Kidney (tissue), 14 donors: Measurements from ENCODE around the gene S100A4. TPM values are rescaled to one million over a fixed set of nuclear protein-coding genes. Genes with fewer than 3 reads are reported as not detected.

Experiments used
- DNase-seq, 5 donors: peaks; one replicate each; pipeline ENCODE4 v3.0.0-alpha.2; 2013 to 2020
- FAIRE-seq: peaks from 2 replicates; lab custom pipeline; 2012; peaks lifted over from hg19 to GRCh38; lab: Jason Lieb, UNC
- H3K27ac ChIP-seq, 2 donors: one replicate each; pipeline ENCODE4 v1.7.0; 2013; ENCODE audit warnings: low read depth in 2 of 2, low read length in 2 of 2, inconsistent platforms in 1 of 2
- H3K27me3 ChIP-seq: one replicate; pipeline ENCODE4 v1.7.1; 2013; ENCODE audit warnings: low read length, inconsistent platforms; ENCODE audit not compliant: control insufficient read depth, insufficient read depth
- H3K36me3 ChIP-seq, 3 donors: one replicate each; pipeline versions ENCODE4 v1.7.0 to v1.7.1; 2013; ENCODE audit warnings: low read length in 3 of 3, control low read depth in 1 of 3, inconsistent platforms in 1 of 3; ENCODE audit not compliant: insufficient read depth in 3 of 3, control insufficient read depth in 2 of 3
- H3K4me1 ChIP-seq, 3 donors: one replicate each; pipeline versions ENCODE4 v1.7.0 to v1.7.1; 2013; ENCODE audit warnings: low read length in 3 of 3, inconsistent platforms in 1 of 3, low read depth in 1 of 3; ENCODE audit not compliant: control insufficient read depth in 2 of 3, insufficient read depth in 2 of 3
- H3K4me3 ChIP-seq, 3 donors: one replicate each; pipeline versions ENCODE4 v1.7.0 to v1.8.1; 2013; ENCODE audit warnings: low read length in 3 of 3, control low read depth in 1 of 3, inconsistent platforms in 1 of 3
- H3K9ac ChIP-seq, 3 donors: one replicate each; pipeline versions ENCODE4 v1.7.0 to v1.7.1; 2013; ENCODE audit warnings: low read length in 3 of 3, control low read depth in 1 of 3, inconsistent platforms in 1 of 3
- H3K9me3 ChIP-seq, 3 donors: one replicate each; pipeline versions ENCODE4 v1.7.0 to v1.7.1; 2013; ENCODE audit warnings: low read length in 3 of 3, control low read depth in 1 of 3, inconsistent platforms in 1 of 3; ENCODE audit not compliant: control insufficient read depth in 2 of 3, insufficient read depth in 1 of 3
- intact Hi-C: fragments of 100-400 bp; cut with DNase I; formaldehyde crosslinking; loops from one replicate; pipeline ENCODE4 v1.11.1; 2022
- polyA plus RNA-seq: library from polyadenylated mRNA; stranded (reverse); fragments of 350-450 nt; fragmentation: Illumina TruSeq; extraction: RNeasy Lipid Tissue Mini Kit (QIAGEN cat#74804); gene quantifications from one replicate; pipeline ENCODE4 v1.2.3, GENCODE V29; 2014; ENCODE audit warnings: low read depth, low replicate concordance; ENCODE audit not compliant: insufficient read depth
- total RNA-seq: library from RNA; stranded (reverse); fragmentation: NEBNext Ultra II Directional; extraction: Animal tissue kit (Norgen Biotek cat#: 25700); gene quantifications from one replicate; pipeline ENCODE4 v1.2.1, GENCODE V29; 2021
- TF ChIP-seq, protein P1 (sequence below): IDR thresholded peaks from 3 replicates; pipeline ENCODE4 v1.5.1; 2012; ENCODE audit warnings: mild to moderate bottlenecking, moderate library complexity, borderline replicate concordance; ENCODE audit not compliant: insufficient read depth; ENCODE audit errors: extremely low read depth
- donor health status: control.
- donor health status: control.
- donor health status: control.
- donor health status: control.
- donor health status: control.
- donor health status: DM: yes; HTN: yes; CAD: no.
- donor health status: Normal renal cell carcinoma (clear cell type).

The S100A4 gene
- total and polyA plus RNA-seq, 2 donors from 2014 or later: 141 to 204 TPM

DNA sequence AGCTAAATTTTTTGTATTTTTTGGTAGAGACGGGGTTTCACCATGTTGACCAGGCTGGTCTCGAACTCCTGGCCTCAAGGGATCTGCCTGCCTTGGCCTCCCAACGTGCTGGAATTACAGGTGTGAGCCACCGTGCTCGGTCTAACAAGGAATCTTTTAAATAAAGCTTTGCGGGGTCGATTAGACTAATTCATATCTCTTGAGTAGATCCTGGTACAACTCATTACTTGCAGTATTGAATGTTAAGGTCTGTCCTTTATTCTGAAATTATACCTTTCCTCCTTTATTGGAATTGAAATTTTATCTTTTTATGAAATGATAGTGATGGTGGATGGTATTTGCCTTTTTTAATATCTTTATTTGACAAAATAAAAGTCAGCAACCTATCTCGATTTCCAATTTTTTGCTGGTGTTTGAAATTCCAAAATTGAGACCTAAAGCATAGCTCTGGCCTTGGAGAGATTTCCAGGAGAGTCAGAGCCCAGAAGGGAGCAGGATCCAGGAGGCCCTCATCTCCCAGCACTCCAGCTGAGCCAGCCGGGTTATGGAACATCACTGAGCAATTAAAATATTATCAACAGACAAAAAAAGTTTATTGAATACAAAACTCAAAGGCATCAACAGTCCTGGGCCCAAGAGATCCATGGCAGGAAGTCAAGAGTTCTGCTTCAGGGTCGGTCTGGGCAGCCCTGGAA lies 15.3 kb upstream of the S100A4 start:
- no peak overlapping the region for H3K9ac ChIP-seq
- FAIRE-seq (no peak), DNase-seq (peak in 1 of 5 donors; percentile 19)
- peaks cover 1 to 9% (median 6%) of the 10 kb centered on the region in 3 donors for H3K4me1 ChIP-seq
- TF ChIP-seq, protein P1, sequence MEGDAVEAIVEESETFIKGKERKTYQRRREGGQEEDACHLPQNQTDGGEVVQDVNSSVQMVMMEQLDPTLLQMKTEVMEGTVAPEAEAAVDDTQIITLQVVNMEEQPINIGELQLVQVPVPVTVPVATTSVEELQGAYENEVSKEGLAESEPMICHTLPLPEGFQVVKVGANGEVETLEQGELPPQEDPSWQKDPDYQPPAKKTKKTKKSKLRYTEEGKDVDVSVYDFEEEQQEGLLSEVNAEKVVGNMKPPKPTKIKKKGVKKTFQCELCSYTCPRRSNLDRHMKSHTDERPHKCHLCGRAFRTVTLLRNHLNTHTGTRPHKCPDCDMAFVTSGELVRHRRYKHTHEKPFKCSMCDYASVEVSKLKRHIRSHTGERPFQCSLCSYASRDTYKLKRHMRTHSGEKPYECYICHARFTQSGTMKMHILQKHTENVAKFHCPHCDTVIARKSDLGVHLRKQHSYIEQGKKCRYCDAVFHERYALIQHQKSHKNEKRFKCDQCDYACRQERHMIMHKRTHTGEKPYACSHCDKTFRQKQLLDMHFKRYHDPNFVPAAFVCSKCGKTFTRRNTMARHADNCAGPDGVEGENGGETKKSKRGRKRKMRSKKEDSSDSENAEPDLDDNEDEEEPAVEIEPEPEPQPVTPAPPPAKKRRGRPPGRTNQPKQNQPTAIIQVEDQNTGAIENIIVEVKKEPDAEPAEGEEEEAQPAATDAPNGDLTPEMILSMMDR: no peak
- no peaks in the 10 kb centered on the region for H3K27me3 ChIP-seq
- H3K4me3 ChIP-seq: no peak overlapping the region
- no peak overlapping the region for H3K27ac ChIP-seq
- no peaks in the 10 kb centered on the region for H3K9me3 ChIP-seq
- H3K36me3 ChIP-seq: no peaks in the 10 kb centered on the region
- intact Hi-C loops: no loop called here

DNA sequence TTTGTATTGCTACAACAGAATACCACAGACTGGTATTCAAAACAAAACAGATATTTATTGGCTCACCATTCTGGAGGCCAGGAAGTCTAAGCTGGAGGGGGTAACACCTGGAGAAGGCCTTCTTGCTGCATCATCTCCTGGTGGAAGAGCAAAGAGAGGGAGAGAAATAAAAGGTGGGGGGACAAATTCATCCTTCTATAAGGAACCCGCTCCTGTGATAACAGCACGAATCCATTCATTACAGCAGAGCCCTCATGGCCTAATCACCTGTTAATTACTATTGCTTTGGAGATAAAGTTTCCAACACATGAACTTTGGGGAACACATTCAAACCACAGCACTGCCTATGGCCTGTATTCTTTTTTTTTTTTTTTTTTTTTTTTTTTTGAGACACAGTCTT lies 14.6 kb upstream of the S100A4 start:
- Histone ChIP-seq H3K9ac (no peak overlapping the region), H3K4me3 (no peak overlapping the region), H3K27me3 (no peaks in the 10 kb centered on the region), H3K27ac (no peak overlapping the region), H3K4me1 (peaks cover 0 to 4% (median under 1%) of the 10 kb centered on the region in 3 donors), H3K9me3 (no peaks in the 10 kb centered on the region), H3K36me3 (no peaks in the 10 kb centered on the region)
- FAIRE-seq: no peak
- TF ChIP-seq, protein P1: no peak
- intact Hi-C loops: no loop called here
- no peak for DNase-seq

DNA sequence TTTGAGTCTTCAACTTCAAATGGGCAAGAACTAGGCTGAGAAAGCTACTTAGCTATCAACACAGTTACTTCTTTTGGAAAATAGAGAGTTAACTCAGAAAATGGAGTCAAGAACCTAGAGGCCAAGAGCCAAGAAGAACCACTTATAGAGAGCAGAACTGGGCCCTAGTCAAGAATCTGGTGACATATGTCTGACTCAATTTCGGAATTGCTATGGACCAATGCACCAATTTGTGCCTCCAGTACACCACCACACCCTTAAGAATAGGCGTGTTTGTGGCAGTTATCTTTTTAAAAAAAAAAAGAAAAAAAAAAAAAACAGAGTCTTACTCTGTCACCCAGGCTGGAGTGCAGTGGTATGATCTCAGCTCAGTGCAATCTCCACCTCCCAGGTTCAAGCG lies 12.3 kb upstream of the S100A4 start:
- TF ChIP-seq, protein P1: no peak
- DNase-seq: no peak
- Histone ChIP-seq H3K4me3 (no peak overlapping the region), H3K36me3 (no peaks in the 10 kb centered on the region), H3K9ac (no peak overlapping the region), H3K4me1 (peaks cover 0 to 17% (median 9%) of the 10 kb centered on the region in 3 donors), H3K27ac (no peak overlapping the region), H3K9me3 (no peaks in the 10 kb centered on the region), H3K27me3 (no peaks in the 10 kb centered on the region)
- FAIRE-seq: no peak
- intact Hi-C loops: no loop called here

DNA sequence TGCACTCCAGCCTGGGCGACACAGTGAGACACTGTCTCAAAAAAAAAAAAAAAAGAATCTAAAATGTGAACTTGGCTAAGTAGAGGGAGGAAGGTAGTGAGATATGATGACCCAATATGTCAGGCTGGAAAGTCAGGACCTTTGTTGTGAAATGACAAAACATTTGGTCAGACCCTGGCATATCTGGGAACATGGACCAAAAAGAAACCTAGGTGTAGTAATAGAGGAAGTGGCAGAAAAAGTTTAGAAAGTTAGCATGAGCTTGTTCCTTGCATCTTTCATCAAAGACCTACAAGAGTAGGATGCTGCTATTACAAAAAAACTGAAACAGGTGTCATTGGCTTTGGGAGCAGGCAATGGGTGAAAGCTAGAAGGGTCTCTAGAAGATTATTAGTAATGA lies 10.7 kb upstream of the S100A4 start:
- no peaks in the 10 kb centered on the region for H3K9me3 ChIP-seq
- TF ChIP-seq, protein P1: no peak
- no peak overlapping the region for H3K9ac ChIP-seq
- DNase-seq: no peak
- no peaks in the 10 kb centered on the region for H3K36me3 ChIP-seq
- H3K27ac ChIP-seq: no peak overlapping the region
- no peak for FAIRE-seq
- intact Hi-C loops: no loop called here
- H3K4me3 ChIP-seq: no peak overlapping the region
- H3K4me1 ChIP-seq: peaks cover 0 to 17% (median 9%) of the 10 kb centered on the region in 3 donors
- no peaks in the 10 kb centered on the region for H3K27me3 ChIP-seq
